Lower leg skin (tissue), 3 donors: ENCODE data around the gene POLN.

Experiments used
- CTCF ChIP-seq, 3 donors: fragments of 450-650 bp; IDR thresholded peaks; one replicate each; pipeline ENCODE4 v1.5.1; 2016; ENCODE audit warnings: antibody characterized with exemption in 3 of 3, mild to moderate bottlenecking in 3 of 3, moderate library complexity in 2 of 3
- POLR2A ChIP-seq, 2 donors: fragments of 450-650 bp; IDR thresholded peaks; one replicate each; pipeline ENCODE4 v1.6.1; 2016 to 2017; ENCODE audit warnings: antibody characterized with exemption in 2 of 2, mild to moderate bottlenecking in 1 of 2, moderate library complexity in 1 of 2

GRCh38 chr4:2073808-2074481 lies 168.0 kb downstream of the POLN start:
- TF ChIP-seq POLR2A (IDR thresholded peaks at IDR 0.05) (no peak), CTCF (IDR thresholded peaks at IDR 0.05) (no peak)
